GM12865 (cell line): Measurements from ENCODE around the gene ADAMTS4.
"Not testable (repeated sequence)": the region's sequence is repeated elsewhere in the genome, so short reads cannot be mapped to it uniquely, and the experiment has no call there.

ENCODE experiments used
- DNase-seq: peaks from one replicate; pipeline ENCODE4 v3.0.0; 2010; ENCODE audit warnings: low read depth
- H3K4me3 ChIP-seq: 2 replicates; pipeline ENCODE4 v1.5.1; 2011; ENCODE audit warnings: mild to moderate bottlenecking, low read depth, low read length, control low read depth
- CTCF ChIP-seq: IDR thresholded peaks from 2 replicates; pipeline ENCODE4 v1.5.1; 2011; ENCODE audit warnings: low read length, control low read depth, low read depth, inconsistent platforms; ENCODE audit not compliant: insufficient read depth; ENCODE audit errors: missing control alignments

ADAMTS4 gene

GRCh38 chr1:161225534-161226319 is 26.9 kb upstream of the ADAMTS4 start, which contains the start of gene TOMM40L:
TSS of gene TOMM40L (plus strand) at chr1:161226060. CDS start at chr1:161226490, 430 bp downstream.
- peak within 1 kb of the TSS; percentile 63 for H3K4me3 ChIP-seq
- TF ChIP-seq CTCF = peak; percentile 56
- peak; percentile 99 for DNase-seq

- no peak overlapping the region for H3K4me3 ChIP-seq
- no peak for DNase-seq
Observed at GRCh38 chr1:161225178-161225533, 26.3 kb upstream of the ADAMTS4 start.

GRCh38 chr1:161224695-161225087 is 25.8 kb upstream of the ADAMTS4 start:
- DNase-seq, H3K4me3 ChIP-seq: not testable (repeated sequence)

More at GRCh38 chr1:161225178-161225533, 26.3 kb upstream of the ADAMTS4 start:
- TF ChIP-seq CTCF = no peak

- no peak for TF ChIP-seq CTCF
- H3K4me3 ChIP-seq = no peak overlapping the region
- DNase-seq = no peak
Observed at GRCh38 chr1:161223805-161224694, 25.2 kb upstream of the ADAMTS4 start.

GRCh38 chr1:161222175-161223019 is 23.5 kb upstream of the ADAMTS4 start:
- no peak for DNase-seq
- no peak overlapping the region for H3K4me3 ChIP-seq
- TF ChIP-seq CTCF = no peak

GRCh38 chr1:161220002-161220401 is 21.1 kb upstream of the ADAMTS4 start:
- no peak for DNase-seq
- TF ChIP-seq CTCF = no peak
- no peak overlapping the region for H3K4me3 ChIP-seq
